ENCODE measurements around the gene ARHGAP25.
A peak's percentile ranks its signal among the peaks of the same experiment; 100 is the strongest.

Gene ARHGAP25

DNA sequence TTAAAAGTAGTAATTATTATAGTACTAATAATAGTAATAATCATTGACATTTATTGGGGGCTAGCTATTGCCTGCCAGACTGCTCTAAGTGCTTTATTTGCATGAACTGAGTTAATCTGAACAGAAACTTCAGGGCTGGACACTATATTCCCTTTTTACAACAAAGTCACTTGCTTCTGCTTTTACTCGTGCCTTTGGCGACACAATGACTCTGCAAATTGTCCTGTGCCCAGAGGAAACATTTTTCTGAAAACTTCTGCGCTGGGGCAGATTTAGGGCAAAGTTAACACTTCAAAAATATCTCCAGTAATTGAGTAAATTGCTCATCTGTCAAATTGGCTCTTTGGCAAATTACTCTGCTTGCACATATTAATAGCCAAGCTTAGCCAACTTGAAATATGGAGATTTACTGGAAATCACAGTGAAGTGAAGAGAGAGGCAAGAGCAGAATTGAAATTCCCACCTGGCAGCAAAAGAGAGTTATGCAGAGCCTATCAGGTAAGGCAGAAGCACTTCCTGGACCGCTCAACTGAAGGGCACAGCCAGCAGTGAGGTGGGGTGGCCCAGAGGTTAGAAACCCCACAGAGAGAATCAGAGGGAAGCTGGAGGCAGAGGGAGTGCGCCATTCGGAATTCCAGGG is 100.2 kb downstream of the ARHGAP25 start:
- TF ChIP-seq, protein P1, sequence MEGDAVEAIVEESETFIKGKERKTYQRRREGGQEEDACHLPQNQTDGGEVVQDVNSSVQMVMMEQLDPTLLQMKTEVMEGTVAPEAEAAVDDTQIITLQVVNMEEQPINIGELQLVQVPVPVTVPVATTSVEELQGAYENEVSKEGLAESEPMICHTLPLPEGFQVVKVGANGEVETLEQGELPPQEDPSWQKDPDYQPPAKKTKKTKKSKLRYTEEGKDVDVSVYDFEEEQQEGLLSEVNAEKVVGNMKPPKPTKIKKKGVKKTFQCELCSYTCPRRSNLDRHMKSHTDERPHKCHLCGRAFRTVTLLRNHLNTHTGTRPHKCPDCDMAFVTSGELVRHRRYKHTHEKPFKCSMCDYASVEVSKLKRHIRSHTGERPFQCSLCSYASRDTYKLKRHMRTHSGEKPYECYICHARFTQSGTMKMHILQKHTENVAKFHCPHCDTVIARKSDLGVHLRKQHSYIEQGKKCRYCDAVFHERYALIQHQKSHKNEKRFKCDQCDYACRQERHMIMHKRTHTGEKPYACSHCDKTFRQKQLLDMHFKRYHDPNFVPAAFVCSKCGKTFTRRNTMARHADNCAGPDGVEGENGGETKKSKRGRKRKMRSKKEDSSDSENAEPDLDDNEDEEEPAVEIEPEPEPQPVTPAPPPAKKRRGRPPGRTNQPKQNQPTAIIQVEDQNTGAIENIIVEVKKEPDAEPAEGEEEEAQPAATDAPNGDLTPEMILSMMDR (conservative IDR thresholded peaks at IDR 0.05) = no peak
- TF ChIP-seq ZFX (IDR thresholded peaks at IDR 0.05) = no peak
- H3K27ac ChIP-seq = no peak overlapping the region

DNA sequence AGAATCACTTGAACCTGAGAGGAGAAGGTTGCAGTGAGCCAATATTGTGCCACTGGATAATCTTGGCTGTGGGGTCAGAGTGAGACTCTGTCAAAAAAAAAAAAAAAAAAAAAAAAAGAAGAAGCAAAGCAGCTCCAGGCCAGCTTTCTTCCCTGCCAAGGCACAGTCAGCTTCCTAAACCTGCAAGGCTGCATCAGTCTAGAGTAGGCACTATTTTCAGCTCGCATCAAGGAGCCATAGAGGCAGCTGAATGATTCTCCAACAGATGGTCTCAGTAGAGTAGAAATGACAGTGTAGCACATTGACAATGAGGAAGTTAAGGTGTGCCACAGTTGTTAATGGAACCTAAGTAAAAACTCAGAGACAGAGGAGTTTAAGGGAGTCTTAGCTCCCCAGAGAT is 101.0 kb downstream of the ARHGAP25 start:
- TF ChIP-seq, protein P1 (conservative IDR thresholded peaks at IDR 0.05) = no peak
- no peak for TF ChIP-seq ZFX (IDR thresholded peaks at IDR 0.05)
- no peak overlapping the region for H3K27ac ChIP-seq

DNA sequence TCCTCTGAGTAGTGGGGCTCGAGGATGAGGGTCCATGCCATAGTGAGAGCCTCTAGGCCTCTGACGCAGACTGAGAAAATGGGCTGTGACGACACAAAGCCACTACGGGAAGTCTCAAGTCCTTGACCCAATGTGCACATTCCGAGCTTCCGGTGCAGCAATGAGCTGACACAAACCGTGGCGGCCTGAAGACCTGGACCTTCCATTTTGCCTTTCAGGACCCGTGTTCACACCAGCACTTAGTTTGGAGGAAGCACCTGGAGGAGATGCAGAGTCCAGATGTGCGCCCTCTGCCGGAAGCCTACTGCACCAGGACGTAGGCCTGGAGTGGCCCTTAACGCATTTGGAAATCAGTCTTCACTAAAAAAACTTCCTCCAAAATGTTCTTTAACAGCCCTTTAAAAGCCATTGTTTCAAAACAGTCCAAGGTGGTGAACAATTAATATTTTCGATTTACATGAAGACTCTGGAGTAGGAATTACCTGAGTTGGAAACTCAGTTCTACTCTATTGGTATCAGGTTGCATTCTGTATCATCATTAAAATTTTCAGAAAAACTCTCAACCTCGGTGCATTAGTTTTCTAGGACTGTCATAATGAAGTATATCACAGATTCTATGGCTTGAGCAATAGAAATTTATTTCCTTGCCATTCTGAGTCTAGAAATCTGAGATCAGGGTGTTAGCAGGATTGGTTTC is 102.7 kb downstream of the ARHGAP25 start:
- no peak overlapping the region for H3K27ac ChIP-seq
- TF ChIP-seq ZFX (IDR thresholded peaks at IDR 0.05) = no peak
- TF ChIP-seq, protein P1 (conservative IDR thresholded peaks at IDR 0.05) = peak; percentile 57

DNA sequence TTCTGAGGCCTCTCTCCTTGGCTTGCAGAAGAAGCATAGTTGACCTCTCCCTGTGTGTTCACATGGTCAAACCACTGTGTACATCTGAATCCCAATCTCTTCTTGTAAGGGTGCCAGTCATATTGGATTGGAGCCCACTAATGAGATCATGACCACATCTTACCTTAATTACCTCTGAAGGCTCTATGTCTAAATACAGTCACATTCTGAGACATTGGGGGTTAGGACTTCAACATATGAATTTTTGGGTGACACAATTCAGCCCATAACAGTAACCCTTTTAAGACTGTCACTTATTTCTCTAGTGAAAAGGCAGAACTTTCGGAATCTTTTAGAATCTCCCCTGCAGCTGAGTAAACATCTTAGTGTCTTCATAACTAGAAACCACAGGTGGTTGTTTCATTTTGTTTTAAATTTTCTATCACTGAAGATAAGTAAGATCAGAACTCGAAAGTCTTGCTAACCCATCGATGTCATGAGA is 103.3 kb downstream of the ARHGAP25 start:
- TF ChIP-seq ZFX (IDR thresholded peaks at IDR 0.05) = no peak
- TF ChIP-seq, protein P1 (conservative IDR thresholded peaks at IDR 0.05) = no peak
- no peak overlapping the region for H3K27ac ChIP-seq

DNA sequence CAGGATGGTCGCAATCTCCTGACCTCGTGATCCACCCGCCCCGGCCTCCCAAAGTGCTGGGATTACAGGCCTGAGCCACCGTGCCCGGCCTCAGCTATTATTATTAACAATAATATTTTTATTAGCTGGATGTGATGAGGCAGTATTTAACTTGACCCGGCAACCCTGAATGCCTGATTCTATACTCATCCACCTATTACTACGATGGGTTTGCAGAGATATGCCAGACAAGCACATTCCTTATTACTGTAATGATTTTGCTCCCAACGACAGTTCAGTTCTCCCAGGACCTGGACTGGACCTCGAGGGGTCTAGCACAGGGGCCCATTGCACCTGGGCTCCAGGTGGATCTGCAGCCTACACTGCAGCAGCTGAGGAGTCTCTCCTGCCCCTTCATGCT is 104.0 kb downstream of the ARHGAP25 start:
- no peak overlapping the region for H3K27ac ChIP-seq
- TF ChIP-seq, protein P1 (conservative IDR thresholded peaks at IDR 0.05) = no peak
- TF ChIP-seq ZFX (IDR thresholded peaks at IDR 0.05) = no peak

DNA sequence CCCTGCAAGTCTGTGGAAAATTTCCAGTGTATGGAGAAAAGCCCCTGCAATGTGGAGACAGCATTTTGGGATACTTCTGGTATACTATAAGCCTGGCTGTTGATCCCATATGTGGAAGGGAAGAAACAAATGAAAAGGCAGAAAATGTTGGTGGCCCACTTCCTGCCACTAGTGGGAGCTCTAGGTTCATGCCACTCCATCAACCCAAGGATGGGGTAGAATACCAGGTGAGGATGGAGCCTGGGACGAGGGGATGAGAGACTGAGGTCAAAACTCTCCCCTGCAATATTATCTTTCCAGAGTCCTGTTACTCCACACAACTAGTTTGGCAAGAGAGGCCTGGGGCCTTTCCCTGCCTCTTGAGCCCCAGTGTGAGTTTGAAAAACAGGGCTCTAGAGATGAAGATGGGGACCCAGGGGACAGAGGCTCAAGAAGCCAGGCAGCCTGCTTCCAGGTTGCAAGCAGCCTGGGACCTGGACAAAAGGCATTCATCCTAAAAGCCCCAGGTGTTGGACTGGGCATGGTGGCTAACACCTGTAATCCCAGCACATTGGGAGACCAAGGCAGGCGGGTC is 104.7 kb downstream of the ARHGAP25 start:
- no peak for TF ChIP-seq ZFX (IDR thresholded peaks at IDR 0.05)
- TF ChIP-seq, protein P1 (conservative IDR thresholded peaks at IDR 0.05) = peak; percentile 50
- H3K27ac ChIP-seq = no peak overlapping the region

DNA sequence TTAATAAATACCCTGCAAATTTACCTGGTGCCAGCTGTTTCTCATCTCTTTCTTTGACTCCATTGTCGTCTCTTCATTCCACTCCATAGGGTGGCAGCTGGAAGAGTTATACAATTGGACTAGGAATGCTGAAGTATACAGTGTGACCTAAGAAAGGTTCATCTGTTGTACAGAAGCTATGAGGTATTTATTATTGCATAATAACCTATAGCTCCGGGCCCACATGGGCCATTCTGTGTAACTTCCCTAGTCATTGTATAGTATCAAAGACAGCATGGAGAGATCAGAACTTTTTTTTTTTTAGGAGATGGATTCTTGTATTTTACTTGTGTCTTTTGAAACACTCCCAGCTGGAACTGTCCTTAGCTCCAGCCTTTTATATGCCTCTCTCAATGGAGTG is 110.4 kb downstream of the ARHGAP25 start:
- H3K27ac ChIP-seq = no peak overlapping the region
- TF ChIP-seq, protein P1 (conservative IDR thresholded peaks at IDR 0.05) = no peak
- TF ChIP-seq ZFX (IDR thresholded peaks at IDR 0.05) = no peak

Measured in C4-2B (cell line).